Psoas muscle (tissue), 8 donors: ENCODE measurements around the gene TNNT1. TPM values are rescaled to one million over a fixed set of nuclear protein-coding genes. Genes with fewer than 3 reads are reported as not detected.
A peak's percentile ranks its signal among the peaks of the same experiment; 100 is the strongest.

Experiments
- ATAC-seq, 4 donors: fragments of 200-7000 bp; cut with Tn5 transposase; one replicate each; pipeline ENCODE4 v1.9.1; 2020; ENCODE audit warnings: moderate library complexity in 3 of 4, mild to moderate bottlenecking in 2 of 4
- DNase-seq, 2 donors: peaks; one replicate each; pipeline ENCODE4 v3.0.0-alpha.2; 2020
- H3K27ac ChIP-seq: fragments of 200-600 bp; one replicate; pipeline ENCODE4 v1.8.0; 2022
- H3K27me3 ChIP-seq, 3 donors: fragments of 200-600 bp in 1 of 3; one replicate each; pipeline versions ENCODE4 v1.6.1 to v1.8.0; 2013 to 2022; ENCODE audit warnings: low read length in 2 of 3, mild to moderate bottlenecking in 2 of 3, moderate library complexity in 1 of 3; ENCODE audit not compliant: insufficient read depth in 3 of 3
- H3K36me3 ChIP-seq, 2 donors: fragments of 200-600 bp in 1 of 2; one replicate each; pipeline versions ENCODE4 v1.6.1 to v1.8.0; 2013 to 2022; ENCODE audit warnings: low read depth in 1 of 2, mild to moderate bottlenecking in 1 of 2, moderate library complexity in 1 of 2; ENCODE audit not compliant: insufficient read depth in 1 of 2
- H3K4me1 ChIP-seq: fragments of 200-600 bp; one replicate; pipeline ENCODE4 v1.8.0; 2022
- H3K4me3 ChIP-seq: fragments of 200-600 bp; one replicate; pipeline ENCODE4 v1.8.0; 2022; ENCODE audit warnings: mild to moderate bottlenecking
- H3K9me3 ChIP-seq: fragments of 200-600 bp; one replicate; pipeline ENCODE4 v1.8.0; 2022
- WGBS, 3 donors: extraction: QIAGEN DNeasy Blood & Tissue Kit; methylation state at CpG; one replicate each; pipeline versions ENCODE4 v1.1.6 to v1.1.7; 2013; 5-methylcytosine and 5-hydroxymethylcytosine counted together
- intact Hi-C, 2 donors: fragments of 100-400 bp; cut with DNase I; formaldehyde crosslinking; loops; one replicate each; pipeline versions ENCODE4 v1.11.0 to v1.14.2; 2022
- polyA plus RNA-seq, 3 donors: library from polyadenylated mRNA; stranded (reverse); fragments of 200-250 nt; gene quantifications; one replicate each; pipeline ENCODE4 v1.2.3, GENCODE V29; 2013
- total RNA-seq, 4 donors: library from RNA; stranded (reverse); fragmentation: NEBNext Ultra II Directional in 2 of 4; extraction: Animal tissue kit (Norgen Biotek cat#: 25700) in 2 of 4; gene quantifications; one replicate each; pipeline versions ENCODE4 v1.2.1 to v1.2.4, GENCODE V29; 2021 to 2023
- TF ChIP-seq, protein P1 (sequence below): fragments of 200-600 bp; IDR thresholded peaks from one replicate; pipeline ENCODE4 v1.8.0; 2022; ENCODE audit warnings: antibody characterized with exemption
- donor health status: healthy with polysubstance abuse.
- donor health status: DM: no; HTN: no; CAD: no; lungs with moderate emphysema.
- donor health status: Bipolar disorder and iron deficiency.
- donor health status: healthy.
- donor health status: DM: yes; HTN: yes; CAD: no.
- donor health status: DM: no; HTN: no; CAD: no.
- donor health status: DM: no; HTN: no; CAD: no.
- donor health status: DM: yes; HTN: yes; CAD: no.

The TNNT1 gene
- total and polyA plus RNA-seq, 7 donors: 4,522 to 12,694 (median 9,346) TPM

DNA sequence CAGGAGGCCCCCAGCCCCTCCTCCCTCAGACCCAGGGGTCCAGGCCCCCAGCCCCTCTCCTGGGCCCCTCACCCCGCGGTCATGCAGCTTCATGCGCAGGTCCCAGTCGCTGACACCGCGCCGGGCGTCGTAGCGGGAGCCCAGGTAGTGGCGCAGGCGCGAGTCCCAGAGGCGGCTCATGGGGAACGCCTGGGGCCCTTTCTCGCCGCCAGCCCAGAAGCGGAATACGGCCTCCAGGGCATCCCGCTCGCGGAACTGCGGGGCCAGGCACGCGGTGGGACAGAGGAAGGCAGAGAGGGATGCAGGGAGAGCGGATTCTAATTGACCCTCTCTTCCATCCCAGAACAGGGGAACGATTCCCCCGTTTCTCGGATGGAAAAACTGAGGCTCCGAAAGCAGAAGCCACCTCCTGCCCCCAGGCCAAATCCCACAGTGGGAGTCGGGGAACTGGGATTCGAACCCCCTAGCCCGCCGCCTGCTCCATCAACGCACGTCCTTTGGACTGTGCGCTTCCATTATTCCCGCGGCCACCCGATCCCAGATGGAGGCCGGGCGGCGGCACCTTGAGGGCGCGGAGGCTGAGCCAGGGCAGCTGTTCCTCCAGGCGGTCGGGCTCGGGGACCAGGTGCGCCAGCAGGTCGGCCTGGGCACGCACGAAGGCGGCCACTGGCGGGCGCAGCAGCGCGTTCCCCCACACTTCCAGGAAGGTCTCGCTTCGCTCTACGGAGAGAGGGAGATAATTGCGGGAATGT, 12.7 kb upstream of the TNNT1 start:
- ATAC-seq (no peak), DNase-seq (peak in 1 of 2 donors; percentile 50)
- Histone ChIP-seq H3K4me3 (no peak overlapping the region), H3K27ac (no peak overlapping the region), H3K4me1 (peaks cover 3% of the 10 kb centered on the region), H3K9me3 (no peaks in the 10 kb centered on the region), H3K27me3 (peaks cover 0 to 32% (median 4%) of the 10 kb centered on the region in 3 donors), H3K36me3 (no peaks in the 10 kb centered on the region)
- intact Hi-C loops: loop anchor here (2.0 kb wide), 2 partner anchors 73 to 75 kb away; no protein-coding TSS in a partner anchor
- WGBS, 3 donors: 25 to 29% (median 26%) methylated on average over 53 to 61 of the region's 61 CpGs
- TF ChIP-seq, protein P1, sequence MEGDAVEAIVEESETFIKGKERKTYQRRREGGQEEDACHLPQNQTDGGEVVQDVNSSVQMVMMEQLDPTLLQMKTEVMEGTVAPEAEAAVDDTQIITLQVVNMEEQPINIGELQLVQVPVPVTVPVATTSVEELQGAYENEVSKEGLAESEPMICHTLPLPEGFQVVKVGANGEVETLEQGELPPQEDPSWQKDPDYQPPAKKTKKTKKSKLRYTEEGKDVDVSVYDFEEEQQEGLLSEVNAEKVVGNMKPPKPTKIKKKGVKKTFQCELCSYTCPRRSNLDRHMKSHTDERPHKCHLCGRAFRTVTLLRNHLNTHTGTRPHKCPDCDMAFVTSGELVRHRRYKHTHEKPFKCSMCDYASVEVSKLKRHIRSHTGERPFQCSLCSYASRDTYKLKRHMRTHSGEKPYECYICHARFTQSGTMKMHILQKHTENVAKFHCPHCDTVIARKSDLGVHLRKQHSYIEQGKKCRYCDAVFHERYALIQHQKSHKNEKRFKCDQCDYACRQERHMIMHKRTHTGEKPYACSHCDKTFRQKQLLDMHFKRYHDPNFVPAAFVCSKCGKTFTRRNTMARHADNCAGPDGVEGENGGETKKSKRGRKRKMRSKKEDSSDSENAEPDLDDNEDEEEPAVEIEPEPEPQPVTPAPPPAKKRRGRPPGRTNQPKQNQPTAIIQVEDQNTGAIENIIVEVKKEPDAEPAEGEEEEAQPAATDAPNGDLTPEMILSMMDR: no peak

DNA sequence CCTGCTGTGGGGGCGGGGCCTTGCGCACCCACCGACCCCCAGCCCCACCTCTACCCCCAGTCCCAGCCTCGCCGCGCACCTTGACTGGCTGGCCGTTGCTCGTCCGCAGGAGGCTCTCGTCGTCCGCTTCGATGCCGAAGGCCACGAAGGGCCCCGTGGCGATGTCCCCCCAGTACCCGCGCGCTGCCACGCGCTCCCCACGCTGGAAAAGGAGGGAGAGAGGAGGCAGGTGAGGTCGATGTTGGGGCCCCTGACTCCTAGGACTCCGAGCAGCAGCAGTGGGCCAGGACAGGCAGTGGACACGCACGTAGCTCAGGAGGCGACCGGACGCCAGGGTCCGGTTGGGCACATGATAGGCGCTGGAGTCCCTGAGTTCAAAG, 12.0 kb upstream of the TNNT1 start:
- DNase-seq: no peak
- Histone ChIP-seq H3K27me3 (peaks cover 0 to 33% (median 4%) of the 10 kb centered on the region in 3 donors), H3K9me3 (no peaks in the 10 kb centered on the region), H3K4me1 (no peaks in the 10 kb centered on the region), H3K36me3 (no peaks in the 10 kb centered on the region), H3K27ac (no peak overlapping the region), H3K4me3 (no peak overlapping the region)
- ATAC-seq: no peak
- TF ChIP-seq, protein P1: no peak
- 13 to 19% (median 18%) methylated on average over 22 to 32 of the region's 32 CpGs for WGBS, 3 donors
- intact Hi-C loops: loop anchor here (2.0 kb wide), 2 partner anchors 72 to 74 kb away; no protein-coding TSS in a partner anchor

DNA sequence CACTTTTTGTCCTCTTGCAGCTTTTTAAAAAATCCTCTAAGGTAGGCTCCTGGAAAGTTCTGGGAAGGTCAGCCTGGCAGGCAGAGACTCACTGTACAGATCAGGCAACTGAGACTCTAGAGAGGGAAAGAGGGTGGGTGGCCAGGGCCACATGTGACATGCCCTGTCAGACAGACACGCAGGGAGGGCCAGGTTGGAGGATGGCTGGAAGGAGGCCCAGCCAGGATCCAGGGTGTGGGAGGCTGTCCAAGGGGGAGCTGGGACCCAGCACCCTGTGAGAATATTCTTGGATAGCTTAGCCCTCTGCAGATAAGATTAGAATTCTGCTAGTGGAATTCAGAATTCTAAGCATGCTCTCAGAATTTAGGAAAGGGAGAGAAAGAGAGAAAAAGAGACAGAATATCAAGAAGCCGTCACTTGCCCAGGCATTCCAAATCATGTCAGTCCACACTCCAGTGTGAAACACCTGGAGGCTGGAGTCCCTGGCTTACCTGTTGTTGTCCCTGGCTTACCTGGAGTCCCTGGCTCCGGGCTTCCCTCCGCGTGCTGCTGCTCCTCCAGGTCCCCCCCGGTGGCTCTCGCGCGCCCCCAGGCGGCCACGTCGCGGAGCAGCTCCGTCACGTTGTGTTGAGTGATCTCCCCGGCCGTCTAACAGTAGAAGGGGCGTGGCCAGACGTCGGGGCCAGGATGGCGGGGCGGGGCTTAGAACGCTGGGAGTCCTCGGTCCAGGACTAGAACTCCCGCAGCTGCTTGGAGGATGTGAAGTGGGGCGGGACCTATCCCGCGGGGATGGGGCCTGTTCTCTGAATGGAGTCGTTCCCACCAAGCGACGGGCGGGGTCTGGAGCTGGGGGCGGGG, 11.4 kb upstream of the TNNT1 start:
- TF ChIP-seq, protein P1: peak; percentile 70
- intact Hi-C loops: loop anchor here (2.0 kb wide), 2 partner anchors 72 to 74 kb away; no protein-coding TSS in a partner anchor
- ATAC-seq: peak; percentile 80 to 84 (median 83)
- no peaks in the 10 kb centered on the region for H3K36me3 ChIP-seq
- H3K27me3 ChIP-seq: peaks cover 0 to 33% (median 4%) of the 10 kb centered on the region in 3 donors
- no peak overlapping the region for H3K27ac ChIP-seq
- H3K9me3 ChIP-seq: no peaks in the 10 kb centered on the region
- no peak overlapping the region for H3K4me3 ChIP-seq
- DNase-seq: peak; percentile 84 to 92
- 4 to 5% (median 5%) methylated on average over 29 to 33 of the region's 33 CpGs for WGBS, 3 donors
- H3K4me1 ChIP-seq: no peaks in the 10 kb centered on the region

DNA sequence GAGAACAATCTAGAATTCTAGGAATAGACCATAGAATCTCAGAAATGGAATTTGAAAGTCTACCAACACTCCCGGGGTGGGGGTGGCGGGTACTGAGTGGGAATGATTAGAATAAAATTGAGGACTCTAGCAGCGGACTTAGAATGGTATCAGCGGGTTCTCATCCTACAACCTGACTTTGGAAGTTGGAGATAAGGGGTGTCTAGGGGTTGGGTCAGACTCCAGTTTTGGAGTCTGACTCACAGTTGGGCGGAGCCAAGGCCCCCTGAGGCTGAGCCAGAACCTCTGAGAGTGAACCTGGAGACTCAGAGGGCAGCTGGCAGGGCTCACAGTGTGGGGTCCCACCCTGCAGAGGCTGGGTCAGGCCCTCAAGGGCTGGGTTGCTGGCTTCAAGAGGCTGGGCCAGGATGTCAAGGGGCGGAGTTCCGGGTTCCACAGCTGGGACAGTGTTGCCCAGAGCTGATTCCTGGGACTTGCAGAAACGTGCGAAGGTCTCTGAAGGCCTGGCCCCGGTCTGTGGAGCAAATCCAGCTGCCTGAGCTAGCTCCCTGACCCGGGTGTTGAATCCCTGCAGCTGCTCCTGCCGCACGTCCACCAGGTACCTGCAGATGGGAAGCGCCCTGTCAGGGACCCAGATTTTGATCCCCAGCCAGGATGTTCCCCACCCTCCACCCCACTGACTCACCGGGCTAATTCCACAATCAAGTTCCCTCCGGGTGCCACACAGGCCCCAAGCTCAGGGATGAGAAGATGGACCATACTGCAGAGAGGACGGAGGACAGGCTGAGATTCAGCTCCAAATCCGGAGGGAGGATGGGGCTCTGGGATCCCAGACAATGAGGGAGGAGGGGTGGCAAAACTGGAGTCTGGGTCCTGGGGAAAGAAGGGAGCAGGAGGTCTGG, 10.1 kb upstream of the TNNT1 start:
- H3K9me3 ChIP-seq: no peaks in the 10 kb centered on the region
- no peaks in the 10 kb centered on the region for H3K36me3 ChIP-seq
- ATAC-seq (peak; percentile 48 to 72 (median 64)), DNase-seq (peak; percentile 45 to 68)
- WGBS, 3 donors: 38 to 46% (median 43%) methylated on average over 17 to 18 of the region's 18 CpGs
- peak overlapping the region; percentile 53 for H3K27ac ChIP-seq
- no peak overlapping the region for H3K4me3 ChIP-seq
- H3K4me1 ChIP-seq: no peaks in the 10 kb centered on the region
- intact Hi-C loops: no loop called here
- H3K27me3 ChIP-seq: peaks cover 0 to 35% (median 6%) of the 10 kb centered on the region in 3 donors
- TF ChIP-seq, protein P1: no peak
